PFSK-1 (cell line): Measurements from ENCODE around the gene GPC3.

Source experiments
- FOXP2 ChIP-seq: optimal IDR thresholded peaks from 2 replicates; pipeline ENCODE3; 2011; ENCODE audit warnings: borderline replicate concordance, control low read depth, inconsistent platforms; ENCODE audit not compliant: insufficient read depth; ENCODE audit errors: extremely low read length, extremely low read depth
- POLR2AphosphoS5 ChIP-seq: IDR thresholded peaks from 2 replicates; pipeline ENCODE4 v1.6.1; 2012; ENCODE audit warnings: low read depth, mild to moderate bottlenecking, control low read depth, low read length, moderate library complexity
- SIN3A ChIP-seq: IDR thresholded peaks from 2 replicates; pipeline ENCODE4 v1.6.1; 2012; ENCODE audit warnings: mild to moderate bottlenecking, low read length, moderate library complexity, borderline replicate concordance; ENCODE audit not compliant: insufficient read depth
- TAF1 ChIP-seq: IDR thresholded peaks from 2 replicates; pipeline ENCODE4 v1.6.1; 2012; ENCODE audit warnings: low read length, control low read depth, borderline replicate concordance; ENCODE audit not compliant: insufficient read depth
- TF ChIP-seq, protein P1 (sequence below), 2 experiments: IDR thresholded peaks; 2 replicates each; pipeline versions ENCODE4 v1.6.1 to v1.8.0; 2011 to 2012; ENCODE audit warnings: low read depth in 2 of 2, low read length in 2 of 2, control low read depth in 1 of 2, inconsistent platforms in 1 of 2, mild to moderate bottlenecking in 1 of 2, moderate library complexity in 1 of 2; ENCODE audit not compliant: insufficient read depth in 1 of 2

Gene GPC3

DNA sequence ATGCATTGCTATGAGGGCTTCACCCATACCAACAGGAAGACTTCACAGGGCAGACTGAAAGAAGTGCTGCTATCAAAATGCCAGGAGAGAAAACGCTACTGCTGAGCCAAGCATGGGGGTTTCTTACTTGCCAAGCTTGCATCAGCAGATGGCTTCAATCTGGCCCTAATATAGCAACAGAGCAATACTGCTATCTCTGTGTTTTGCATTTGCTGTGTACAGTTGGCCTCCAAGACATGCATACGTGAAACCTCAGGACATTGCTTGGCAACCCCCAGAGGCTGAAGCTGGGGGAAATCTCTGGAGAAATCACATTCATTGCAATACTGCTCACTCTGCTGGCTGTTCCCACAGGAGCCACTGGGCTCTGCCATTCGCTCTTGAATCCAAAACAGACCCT is 442.9 kb downstream of the GPC3 start:
- TF ChIP-seq, protein P1, sequence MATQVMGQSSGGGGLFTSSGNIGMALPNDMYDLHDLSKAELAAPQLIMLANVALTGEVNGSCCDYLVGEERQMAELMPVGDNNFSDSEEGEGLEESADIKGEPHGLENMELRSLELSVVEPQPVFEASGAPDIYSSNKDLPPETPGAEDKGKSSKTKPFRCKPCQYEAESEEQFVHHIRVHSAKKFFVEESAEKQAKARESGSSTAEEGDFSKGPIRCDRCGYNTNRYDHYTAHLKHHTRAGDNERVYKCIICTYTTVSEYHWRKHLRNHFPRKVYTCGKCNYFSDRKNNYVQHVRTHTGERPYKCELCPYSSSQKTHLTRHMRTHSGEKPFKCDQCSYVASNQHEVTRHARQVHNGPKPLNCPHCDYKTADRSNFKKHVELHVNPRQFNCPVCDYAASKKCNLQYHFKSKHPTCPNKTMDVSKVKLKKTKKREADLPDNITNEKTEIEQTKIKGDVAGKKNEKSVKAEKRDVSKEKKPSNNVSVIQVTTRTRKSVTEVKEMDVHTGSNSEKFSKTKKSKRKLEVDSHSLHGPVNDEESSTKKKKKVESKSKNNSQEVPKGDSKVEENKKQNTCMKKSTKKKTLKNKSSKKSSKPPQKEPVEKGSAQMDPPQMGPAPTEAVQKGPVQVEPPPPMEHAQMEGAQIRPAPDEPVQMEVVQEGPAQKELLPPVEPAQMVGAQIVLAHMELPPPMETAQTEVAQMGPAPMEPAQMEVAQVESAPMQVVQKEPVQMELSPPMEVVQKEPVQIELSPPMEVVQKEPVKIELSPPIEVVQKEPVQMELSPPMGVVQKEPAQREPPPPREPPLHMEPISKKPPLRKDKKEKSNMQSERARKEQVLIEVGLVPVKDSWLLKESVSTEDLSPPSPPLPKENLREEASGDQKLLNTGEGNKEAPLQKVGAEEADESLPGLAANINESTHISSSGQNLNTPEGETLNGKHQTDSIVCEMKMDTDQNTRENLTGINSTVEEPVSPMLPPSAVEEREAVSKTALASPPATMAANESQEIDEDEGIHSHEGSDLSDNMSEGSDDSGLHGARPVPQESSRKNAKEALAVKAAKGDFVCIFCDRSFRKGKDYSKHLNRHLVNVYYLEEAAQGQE (IDR thresholded peaks at IDR 0.05; ENCODE audit: insufficient read depth in 1 of 2, low read depth in 2 of 2, low read length in 2 of 2), result no peak
- TF ChIP-seq TAF1, result no peak
- no peak for TF ChIP-seq FOXP2
- no peak for TF ChIP-seq SIN3A
- TF ChIP-seq POLR2AphosphoS5, result no peak

DNA sequence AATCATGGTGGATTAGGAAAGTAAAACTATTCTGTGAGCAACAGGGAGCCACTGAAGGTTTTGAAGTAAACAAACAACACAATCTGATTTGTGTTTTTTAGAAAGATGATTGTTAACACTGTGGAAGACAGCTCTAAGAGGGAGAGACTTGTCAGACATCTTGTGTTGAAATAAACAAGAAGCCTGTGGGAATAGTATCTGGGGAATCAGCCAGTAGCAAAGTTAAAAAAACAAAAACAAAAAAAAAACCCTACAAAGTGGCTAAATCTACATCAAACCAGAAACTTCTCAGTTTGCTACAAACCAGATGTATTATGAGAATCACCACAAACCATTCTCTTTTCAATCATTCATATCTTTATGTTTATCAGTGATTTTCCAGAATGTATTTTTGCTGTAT is 444.4 kb downstream of the GPC3 start:
- TF ChIP-seq TAF1 (no peak), FOXP2 (no peak), POLR2AphosphoS5 (no peak)
- TF ChIP-seq, protein P1 (IDR thresholded peaks at IDR 0.05; ENCODE audit: insufficient read depth in 1 of 2, low read depth in 2 of 2, low read length in 2 of 2), result no peak

DNA sequence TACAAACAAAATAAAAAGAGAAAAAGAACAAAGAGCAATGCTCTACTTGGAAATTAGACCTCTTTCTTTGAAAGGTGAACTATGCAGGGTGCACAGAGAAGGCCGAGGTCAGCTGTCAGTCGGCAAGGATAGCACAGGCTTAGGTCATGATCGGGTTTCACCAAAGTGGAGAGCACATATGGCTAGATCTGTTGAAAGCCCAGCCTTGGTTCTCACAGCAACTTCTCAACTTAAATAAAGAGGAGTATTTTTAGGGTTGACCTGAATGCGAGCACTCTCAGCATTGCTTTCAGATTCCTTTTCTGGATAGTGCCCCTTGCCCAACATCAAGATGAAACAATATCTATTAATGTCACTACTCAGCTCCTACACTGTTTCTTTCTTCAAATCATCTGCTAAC is 447.2 kb downstream of the GPC3 start:
- no peak for TF ChIP-seq POLR2AphosphoS5
- TF ChIP-seq TAF1, result no peak
- TF ChIP-seq SIN3A, result no peak
- TF ChIP-seq FOXP2, result no peak
- TF ChIP-seq, protein P1 (IDR thresholded peaks at IDR 0.05; ENCODE audit: insufficient read depth in 1 of 2, low read depth in 2 of 2, low read length in 2 of 2), result no peak

DNA sequence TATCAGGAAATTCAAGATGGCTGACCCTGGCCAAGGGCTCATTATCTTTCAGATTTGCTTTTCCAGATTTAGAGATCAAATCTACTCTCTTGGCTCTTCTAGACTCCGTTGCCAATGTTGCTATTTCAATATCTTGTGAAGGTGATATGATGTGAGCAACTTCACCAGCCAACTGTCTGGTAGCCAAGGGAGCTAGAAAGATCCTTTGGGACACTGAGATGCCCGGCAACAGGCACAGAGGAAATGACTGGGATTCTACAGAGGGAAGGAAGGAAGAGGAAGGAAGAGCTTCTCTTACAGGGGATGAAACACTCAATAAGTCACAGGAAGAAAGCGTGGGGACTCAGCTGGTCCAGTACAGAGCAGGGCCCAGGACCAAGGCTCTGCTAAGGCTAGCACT is 448.3 kb downstream of the GPC3 start:
- TF ChIP-seq FOXP2, result no peak

DNA sequence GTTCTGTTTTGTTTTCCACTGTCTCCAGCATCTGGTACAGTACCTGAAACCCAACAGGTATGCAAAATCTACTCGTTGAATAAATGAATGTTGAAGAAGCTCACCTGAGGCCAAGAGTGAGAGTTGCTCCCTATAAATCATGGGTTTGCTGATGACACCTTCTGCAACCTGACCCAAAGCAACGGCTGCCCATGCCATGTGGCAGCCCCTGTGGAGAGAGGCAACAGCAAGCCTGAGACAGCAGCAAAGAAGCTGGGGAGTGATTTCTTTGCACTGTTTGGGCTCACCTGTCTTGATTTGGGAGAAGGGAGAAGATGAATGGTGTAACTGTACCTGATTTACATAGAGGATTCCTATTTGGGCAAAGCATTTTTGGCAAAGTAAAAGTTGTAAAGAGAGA is 450.3 kb downstream of the GPC3 start:
- TF ChIP-seq TAF1 (no peak), FOXP2 (no peak), SIN3A (no peak), POLR2AphosphoS5 (no peak)
- TF ChIP-seq, protein P1 (IDR thresholded peaks at IDR 0.05; ENCODE audit: insufficient read depth in 1 of 2, low read depth in 2 of 2, low read length in 2 of 2), result no peak
